ENCODE measurements around the gene APEH.

DNA sequence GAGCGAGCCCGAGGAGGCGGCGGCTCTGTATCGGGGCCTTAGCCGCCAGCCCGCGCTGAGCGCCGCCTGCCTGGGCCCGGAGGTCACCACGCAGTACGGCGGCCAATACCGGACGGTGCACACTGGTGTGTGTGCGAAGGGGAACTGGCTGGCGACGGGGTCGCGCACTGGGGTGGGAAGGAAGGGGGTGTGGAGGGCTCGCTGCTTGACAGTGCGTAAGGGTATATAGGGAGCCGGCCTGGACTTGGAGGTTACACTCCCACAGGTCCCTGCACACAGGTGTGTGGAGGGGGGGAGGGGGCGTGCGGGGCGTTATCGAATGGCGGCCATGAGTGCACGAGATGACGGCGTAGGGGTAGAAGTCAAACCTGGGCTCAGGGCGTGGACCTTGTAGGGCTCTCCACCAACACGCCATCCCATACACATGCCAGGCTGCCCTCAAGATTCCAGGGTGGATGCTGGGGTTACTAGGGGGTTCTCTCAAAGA, 389 bp downstream of the APEH start:
- TF ChIP-seq, protein P1, sequence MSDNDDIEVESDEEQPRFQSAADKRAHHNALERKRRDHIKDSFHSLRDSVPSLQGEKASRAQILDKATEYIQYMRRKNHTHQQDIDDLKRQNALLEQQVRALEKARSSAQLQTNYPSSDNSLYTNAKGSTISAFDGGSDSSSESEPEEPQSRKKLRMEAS (CRISPR knock-in tag; IDR thresholded peaks at IDR 0.05): peak; percentile 49; the same call in 1 of the 2 replicates
- TF ChIP-seq, protein P2, sequence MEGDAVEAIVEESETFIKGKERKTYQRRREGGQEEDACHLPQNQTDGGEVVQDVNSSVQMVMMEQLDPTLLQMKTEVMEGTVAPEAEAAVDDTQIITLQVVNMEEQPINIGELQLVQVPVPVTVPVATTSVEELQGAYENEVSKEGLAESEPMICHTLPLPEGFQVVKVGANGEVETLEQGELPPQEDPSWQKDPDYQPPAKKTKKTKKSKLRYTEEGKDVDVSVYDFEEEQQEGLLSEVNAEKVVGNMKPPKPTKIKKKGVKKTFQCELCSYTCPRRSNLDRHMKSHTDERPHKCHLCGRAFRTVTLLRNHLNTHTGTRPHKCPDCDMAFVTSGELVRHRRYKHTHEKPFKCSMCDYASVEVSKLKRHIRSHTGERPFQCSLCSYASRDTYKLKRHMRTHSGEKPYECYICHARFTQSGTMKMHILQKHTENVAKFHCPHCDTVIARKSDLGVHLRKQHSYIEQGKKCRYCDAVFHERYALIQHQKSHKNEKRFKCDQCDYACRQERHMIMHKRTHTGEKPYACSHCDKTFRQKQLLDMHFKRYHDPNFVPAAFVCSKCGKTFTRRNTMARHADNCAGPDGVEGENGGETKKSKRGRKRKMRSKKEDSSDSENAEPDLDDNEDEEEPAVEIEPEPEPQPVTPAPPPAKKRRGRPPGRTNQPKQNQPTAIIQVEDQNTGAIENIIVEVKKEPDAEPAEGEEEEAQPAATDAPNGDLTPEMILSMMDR (IDR thresholded peaks at IDR 0.05): no peak
- TF ChIP-seq FOXP1 (CRISPR knock-in tag; IDR thresholded peaks at IDR 0.05; ENCODE audit: borderline replicate concordance) (peak; percentile 22; the same call in 1 of the 2 replicates), ZNF423 (CRISPR knock-in tag; IDR thresholded peaks at IDR 0.05) (no peak), TP53 (CRISPR knock-in tag; IDR thresholded peaks at IDR 0.05) (no peak)
- TF ChIP-seq, protein P3, sequence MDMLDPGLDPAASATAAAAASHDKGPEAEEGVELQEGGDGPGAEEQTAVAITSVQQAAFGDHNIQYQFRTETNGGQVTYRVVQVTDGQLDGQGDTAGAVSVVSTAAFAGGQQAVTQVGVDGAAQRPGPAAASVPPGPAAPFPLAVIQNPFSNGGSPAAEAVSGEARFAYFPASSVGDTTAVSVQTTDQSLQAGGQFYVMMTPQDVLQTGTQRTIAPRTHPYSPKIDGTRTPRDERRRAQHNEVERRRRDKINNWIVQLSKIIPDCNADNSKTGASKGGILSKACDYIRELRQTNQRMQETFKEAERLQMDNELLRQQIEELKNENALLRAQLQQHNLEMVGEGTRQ (CRISPR knock-in tag; IDR thresholded peaks at IDR 0.05): no peak
- TF ChIP-seq, protein P4, sequence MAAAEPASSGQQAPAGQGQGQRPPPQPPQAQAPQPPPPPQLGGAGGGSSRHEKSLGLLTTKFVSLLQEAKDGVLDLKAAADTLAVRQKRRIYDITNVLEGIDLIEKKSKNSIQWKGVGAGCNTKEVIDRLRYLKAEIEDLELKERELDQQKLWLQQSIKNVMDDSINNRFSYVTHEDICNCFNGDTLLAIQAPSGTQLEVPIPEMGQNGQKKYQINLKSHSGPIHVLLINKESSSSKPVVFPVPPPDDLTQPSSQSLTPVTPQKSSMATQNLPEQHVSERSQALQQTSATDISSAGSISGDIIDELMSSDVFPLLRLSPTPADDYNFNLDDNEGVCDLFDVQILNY (CRISPR knock-in tag; IDR thresholded peaks at IDR 0.05): no peak; the same call in 1 of the 2 replicates
